Gastroesophageal sphincter (tissue), 4 donors: ENCODE measurements around the gene DPH6. TPM values are rescaled to one million over a fixed set of nuclear protein-coding genes. Genes with fewer than 3 reads are reported as not detected.
"Not testable (repeated sequence)": the region's sequence is repeated elsewhere in the genome, so short reads cannot be mapped to it uniquely, and the experiment has no call there.

Source experiments
- ATAC-seq: fragments of 150-250 bp; one replicate; pipeline ENCODE4 v1.9.1; 2016; ENCODE audit warnings: mild to moderate bottlenecking, moderate library complexity
- H3K27ac ChIP-seq, 4 donors: fragments of 200-600 bp; sonication (generic) in 3 of 4; 1 replicate in 3 of 4; 2 replicates in 1 of 4; pipeline ENCODE4 v1.5.1; 2016 to 2019
- H3K27me3 ChIP-seq: fragments of 200-600 bp; sonication (generic); one replicate; pipeline ENCODE4 v1.5.1; 2019
- H3K36me3 ChIP-seq, 2 donors: fragments of 200-600 bp; sonication (generic); one replicate each; pipeline ENCODE4 v1.5.1; 2019; ENCODE audit warnings: control low read depth in 1 of 2
- H3K4me1 ChIP-seq, 3 donors: fragments of 200-600 bp; sonication (generic); 1 replicate in 2 of 3; 2 replicates in 1 of 3; pipeline ENCODE4 v1.5.1; 2016 to 2019; ENCODE audit warnings: control low read depth in 2 of 3
- H3K4me3 ChIP-seq, 2 donors: fragments of 200-600 bp; sonication (generic); one replicate each; pipeline ENCODE4 v1.5.1; 2019; ENCODE audit warnings: mild to moderate bottlenecking in 1 of 2, moderate library complexity in 1 of 2
- H3K9me3 ChIP-seq, 3 donors: fragments of 200-600 bp; sonication (generic); one replicate each; pipeline ENCODE4 v1.5.1; 2017 to 2019; ENCODE audit warnings: control low read depth in 2 of 3
- EP300 ChIP-seq: sonication (generic); formaldehyde crosslinking; IDR thresholded peaks from one replicate; pipeline ENCODE4 v1.6.1; 2017; ENCODE audit warnings: antibody characterized with exemption, mild to moderate bottlenecking
- POLR2A ChIP-seq, 2 donors: fragments of 450-650 bp; IDR thresholded peaks; one replicate each; pipeline ENCODE4 v1.6.1; 2017; ENCODE audit warnings: antibody characterized with exemption in 2 of 2, mild to moderate bottlenecking in 2 of 2, moderate library complexity in 1 of 2
- POLR2AphosphoS5 ChIP-seq: sonication (generic); formaldehyde crosslinking; IDR thresholded peaks from one replicate; pipeline ENCODE4 v1.6.1; 2017; ENCODE audit warnings: antibody characterized with exemption
- WGBS, 2 donors: methylation state at CpG; one replicate each; pipeline ENCODE4 v1.1.5; 2018; ENCODE audit warnings: low coverage in 1 of 2; 5-methylcytosine and 5-hydroxymethylcytosine counted together
- total RNA-seq, 4 donors: library from RNA; depleted of rRNA; stranded (reverse); fragments of >200 nt; gene quantifications; one replicate each; pipeline ENCODE4 v1.1.0, GENCODE V29; 2016
- TF ChIP-seq, protein P1 (sequence below), 4 experiments: fragments of 200-600 bp in 2 of 4; fragments of 450-650 bp in 2 of 4; sonication (generic) in 1 of 4; IDR thresholded peaks; one replicate each; pipeline ENCODE4 v1.5.1; 2017 to 2019; ENCODE audit warnings: antibody characterized with exemption in 4 of 4, mild to moderate bottlenecking in 2 of 4, moderate library complexity in 2 of 4

The DPH6 gene
- total RNA-seq, 4 donors from 2014 or later: 5.4 to 46.2 (median 17.7) TPM

DNA sequence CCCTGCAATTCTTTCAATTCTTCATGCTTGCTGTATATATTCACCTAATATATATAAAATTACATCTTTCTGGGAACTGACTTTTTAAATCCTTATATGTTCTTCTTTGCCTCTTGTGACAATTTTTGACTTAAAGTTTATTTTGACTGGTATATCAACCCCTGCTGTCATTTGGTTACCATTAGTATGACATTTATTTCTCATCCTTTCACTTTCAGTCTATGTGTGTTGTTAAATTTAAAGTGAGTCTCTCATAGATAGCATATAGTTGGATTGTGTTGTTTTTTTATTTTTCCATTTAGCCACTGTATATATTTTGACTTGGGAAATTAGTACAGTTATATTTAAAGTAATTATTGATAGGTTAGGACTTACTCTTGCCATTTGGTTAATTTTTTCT lies 194.9 kb downstream of the DPH6 start:
- Histone ChIP-seq H3K27me3 (no peaks in the 10 kb centered on the region), H3K36me3 (no peaks in the 10 kb centered on the region), H3K4me1 (no peaks in the 10 kb centered on the region), H3K9me3 (peaks cover 0 to 21% (median 0%) of the 10 kb centered on the region in 3 donors), H3K27ac (no peak overlapping the region), H3K4me3 (no peak overlapping the region)
- TF ChIP-seq, protein P1, sequence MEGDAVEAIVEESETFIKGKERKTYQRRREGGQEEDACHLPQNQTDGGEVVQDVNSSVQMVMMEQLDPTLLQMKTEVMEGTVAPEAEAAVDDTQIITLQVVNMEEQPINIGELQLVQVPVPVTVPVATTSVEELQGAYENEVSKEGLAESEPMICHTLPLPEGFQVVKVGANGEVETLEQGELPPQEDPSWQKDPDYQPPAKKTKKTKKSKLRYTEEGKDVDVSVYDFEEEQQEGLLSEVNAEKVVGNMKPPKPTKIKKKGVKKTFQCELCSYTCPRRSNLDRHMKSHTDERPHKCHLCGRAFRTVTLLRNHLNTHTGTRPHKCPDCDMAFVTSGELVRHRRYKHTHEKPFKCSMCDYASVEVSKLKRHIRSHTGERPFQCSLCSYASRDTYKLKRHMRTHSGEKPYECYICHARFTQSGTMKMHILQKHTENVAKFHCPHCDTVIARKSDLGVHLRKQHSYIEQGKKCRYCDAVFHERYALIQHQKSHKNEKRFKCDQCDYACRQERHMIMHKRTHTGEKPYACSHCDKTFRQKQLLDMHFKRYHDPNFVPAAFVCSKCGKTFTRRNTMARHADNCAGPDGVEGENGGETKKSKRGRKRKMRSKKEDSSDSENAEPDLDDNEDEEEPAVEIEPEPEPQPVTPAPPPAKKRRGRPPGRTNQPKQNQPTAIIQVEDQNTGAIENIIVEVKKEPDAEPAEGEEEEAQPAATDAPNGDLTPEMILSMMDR (IDR thresholded peaks at IDR 0.05): no peak
- no peak for TF ChIP-seq POLR2AphosphoS5
- TF ChIP-seq EP300: no peak
- TF ChIP-seq POLR2A (IDR thresholded peaks at IDR 0.05): no peak
- no peak for ATAC-seq

DNA sequence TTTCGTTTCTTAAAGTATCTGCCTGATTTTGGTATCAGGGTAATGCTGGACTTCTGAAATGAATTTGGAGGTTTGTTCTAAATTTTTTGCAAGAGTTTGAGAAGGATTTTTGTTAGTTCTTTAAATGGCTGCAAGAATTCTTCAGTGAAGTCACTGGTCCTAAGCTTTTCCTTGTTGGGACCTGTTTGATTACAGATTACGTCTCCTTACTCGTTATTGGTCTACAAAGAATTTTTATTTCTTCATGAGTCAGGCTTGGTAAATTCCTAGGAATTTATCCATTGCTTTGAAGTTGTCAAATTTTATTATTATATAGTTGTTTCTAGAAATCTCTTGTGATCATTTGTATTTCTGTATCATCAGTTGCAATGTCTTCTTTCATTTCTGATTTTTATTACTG lies 196.0 kb downstream of the DPH6 start:
- H3K27me3 ChIP-seq: no peaks in the 10 kb centered on the region
- no peak for ATAC-seq
- TF ChIP-seq POLR2A (IDR thresholded peaks at IDR 0.05) (no peak), EP300 (no peak), POLR2AphosphoS5 (no peak)
- TF ChIP-seq, protein P1 (IDR thresholded peaks at IDR 0.05): no peak
- no peaks in the 10 kb centered on the region for H3K36me3 ChIP-seq
- H3K4me3 ChIP-seq: no peak overlapping the region
- no peaks in the 10 kb centered on the region for H3K4me1 ChIP-seq
- peaks cover 0 to 10% (median 0%) of the 10 kb centered on the region in 3 donors for H3K9me3 ChIP-seq
- no peak overlapping the region for H3K27ac ChIP-seq
- 80 to 95% methylated on average over 3 of the region's 3 CpGs for WGBS, 2 donors

DNA sequence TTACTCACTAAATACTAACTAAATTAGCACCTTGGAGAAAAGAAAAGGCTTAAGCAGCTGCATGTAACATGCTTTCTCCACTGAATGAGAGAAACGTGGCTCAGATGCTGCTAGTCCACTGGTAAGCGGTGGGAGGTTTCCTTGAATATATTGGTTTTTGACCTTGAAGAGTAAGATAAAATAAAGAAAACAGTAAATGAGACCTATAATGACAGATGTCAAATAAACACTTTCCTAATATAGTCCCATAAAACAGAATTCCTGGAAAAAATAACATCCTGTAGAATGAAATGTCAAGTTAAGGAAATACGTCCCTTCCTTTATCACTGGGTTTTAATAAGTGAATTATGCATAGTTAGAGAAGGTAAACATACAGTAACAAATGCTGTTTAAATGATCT lies 215.0 kb downstream of the DPH6 start:
- Histone ChIP-seq H3K36me3 (no peaks in the 10 kb centered on the region), H3K27ac (no peak overlapping the region), H3K4me3 (no peak overlapping the region), H3K4me1 (no peaks in the 10 kb centered on the region), H3K27me3 (no peaks in the 10 kb centered on the region), H3K9me3 (no peaks in the 10 kb centered on the region)
- ATAC-seq: no peak
- TF ChIP-seq POLR2A (IDR thresholded peaks at IDR 0.05) (no peak), POLR2AphosphoS5 (no peak), EP300 (no peak)
- TF ChIP-seq, protein P1 (IDR thresholded peaks at IDR 0.05): no peak
- WGBS, 2 donors: 77 to 79% methylated on average over 3 of the region's 3 CpGs

DNA sequence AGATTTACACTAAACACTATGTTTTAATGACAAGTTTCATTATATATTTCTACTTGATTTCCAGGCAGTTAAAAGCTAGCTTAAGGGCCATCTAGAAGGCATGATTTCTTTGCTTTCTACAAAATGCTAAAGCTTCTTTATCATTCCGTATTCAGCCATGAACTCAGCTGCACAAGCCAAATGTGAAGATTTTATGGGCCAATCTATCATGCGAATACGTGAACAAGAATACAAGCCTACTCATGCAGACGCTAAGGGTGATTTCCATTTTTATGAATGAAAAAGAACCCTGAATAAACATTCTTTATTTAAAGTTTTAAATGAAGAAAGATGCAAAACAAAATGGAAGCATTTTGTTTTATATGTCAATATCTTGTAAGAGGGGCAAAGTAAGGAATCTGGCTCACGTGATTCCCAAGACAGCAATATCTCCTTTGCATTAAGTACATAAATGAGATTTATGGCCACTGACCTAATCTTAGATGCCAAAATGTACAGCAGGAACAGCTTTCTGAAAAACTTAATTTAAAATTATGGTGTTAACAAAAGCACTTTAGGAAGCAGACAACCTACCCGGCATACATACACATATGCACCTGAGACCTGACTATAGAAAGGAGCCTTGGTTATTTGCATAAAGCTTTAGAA lies 215.8 kb downstream of the DPH6 start:
- no peaks in the 10 kb centered on the region for H3K36me3 ChIP-seq
- no peak overlapping the region for H3K27ac ChIP-seq
- no peaks in the 10 kb centered on the region for H3K4me1 ChIP-seq
- no peak overlapping the region for H3K4me3 ChIP-seq
- no peaks in the 10 kb centered on the region for H3K9me3 ChIP-seq
- H3K27me3 ChIP-seq: no peaks in the 10 kb centered on the region
- TF ChIP-seq POLR2AphosphoS5 (no peak), POLR2A (IDR thresholded peaks at IDR 0.05) (no peak), EP300 (no peak)
- TF ChIP-seq, protein P1 (IDR thresholded peaks at IDR 0.05): no peak
- WGBS, 2 donors: 77 to 85% methylated on average over 6 of the region's 6 CpGs
- ATAC-seq: no peak

DNA sequence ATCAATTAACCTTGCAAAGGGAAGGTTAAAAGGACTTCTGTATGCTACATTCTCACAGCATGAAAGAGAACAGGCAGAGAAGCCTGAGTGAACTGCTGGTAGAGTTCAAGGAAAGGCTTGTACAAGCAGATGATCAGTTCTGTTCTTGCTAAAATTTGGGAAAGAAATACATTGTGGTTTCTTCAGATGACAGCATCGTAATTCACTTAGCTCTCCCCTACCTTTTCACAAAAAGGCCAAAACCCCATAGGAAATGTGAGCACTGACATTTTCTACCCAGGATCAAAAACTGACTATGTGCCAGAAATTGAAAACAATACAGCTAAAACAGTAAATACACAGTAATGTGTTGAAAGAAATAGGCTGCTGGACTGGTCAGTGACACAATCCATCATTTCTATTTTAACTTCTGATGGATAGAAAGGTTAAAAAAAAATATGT lies 216.4 kb downstream of the DPH6 start:
- no peaks in the 10 kb centered on the region for H3K27me3 ChIP-seq
- no peak for TF ChIP-seq EP300
- TF ChIP-seq, protein P1 (IDR thresholded peaks at IDR 0.05): no peak
- TF ChIP-seq POLR2AphosphoS5: no peak
- TF ChIP-seq POLR2A (IDR thresholded peaks at IDR 0.05): no peak
- 50 to 100% methylated on average over 1 of the region's 1 CpG for WGBS, 2 donors
- H3K27ac ChIP-seq: no peak overlapping the region
- H3K4me3 ChIP-seq: no peak overlapping the region
- H3K36me3 ChIP-seq: no peaks in the 10 kb centered on the region
- ATAC-seq: no peak
- no peaks in the 10 kb centered on the region for H3K4me1 ChIP-seq
- H3K9me3 ChIP-seq: no peaks in the 10 kb centered on the region

DNA sequence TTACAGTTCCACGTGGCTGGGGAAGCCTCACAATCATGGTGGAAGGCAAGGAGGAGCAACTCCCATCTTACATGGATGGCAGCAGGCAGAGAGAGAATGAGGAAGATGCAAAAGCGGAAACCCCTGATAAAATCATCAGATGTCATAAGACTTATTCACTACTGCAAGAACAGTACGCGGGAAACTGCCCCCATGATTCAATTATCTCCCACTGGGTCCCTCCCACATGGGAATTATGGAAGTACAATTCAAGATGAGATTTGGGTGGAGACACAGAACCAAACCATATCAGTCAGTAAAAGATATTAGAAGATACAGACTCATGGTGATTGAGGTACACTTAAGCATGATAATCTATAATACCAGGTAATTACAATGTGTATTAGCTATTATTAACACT lies 217.1 kb downstream of the DPH6 start:
- H3K36me3 ChIP-seq, H3K4me3 ChIP-seq: not testable (repeated sequence)

More for the DNA sequence above, 217.1 kb downstream of the DPH6 start:
- 75 to 78% methylated on average over 4 of the region's 4 CpGs for WGBS, 2 donors
- not testable (repeated sequence) for H3K4me1 ChIP-seq, H3K27ac ChIP-seq, H3K27me3 ChIP-seq, H3K9me3 ChIP-seq, ATAC-seq
